Suprapubic skin (tissue), 4 donors: ENCODE measurements around the gene GSN.

ENCODE experiments used
- EP300 ChIP-seq: sonication (generic); formaldehyde crosslinking; IDR thresholded peaks from one replicate; pipeline ENCODE4 v1.6.1; 2017; ENCODE audit warnings: antibody characterized with exemption
- POLR2A ChIP-seq, 2 donors: fragments of 450-650 bp; IDR thresholded peaks; one replicate each; pipeline ENCODE4 v1.6.1; 2017; ENCODE audit warnings: antibody characterized with exemption in 2 of 2, mild to moderate bottlenecking in 2 of 2, moderate library complexity in 2 of 2
- POLR2AphosphoS5 ChIP-seq, 3 donors: sonication (generic); formaldehyde crosslinking; IDR thresholded peaks; one replicate each; pipeline ENCODE4 v1.6.1; 2017; ENCODE audit warnings: antibody characterized with exemption in 3 of 3
- TF ChIP-seq, protein P1 (sequence below), 2 donors: fragments of 200-600 bp in 1 of 2; fragments of 450-650 bp in 1 of 2; sonication (generic) in 1 of 2; IDR thresholded peaks; one replicate each; pipeline ENCODE4 v1.5.1; 2016 to 2019; ENCODE audit warnings: antibody characterized with exemption in 2 of 2, mild to moderate bottlenecking in 1 of 2, moderate library complexity in 1 of 2

- TF ChIP-seq POLR2A (IDR thresholded peaks at IDR 0.05), result no peak
- TF ChIP-seq, protein P1, sequence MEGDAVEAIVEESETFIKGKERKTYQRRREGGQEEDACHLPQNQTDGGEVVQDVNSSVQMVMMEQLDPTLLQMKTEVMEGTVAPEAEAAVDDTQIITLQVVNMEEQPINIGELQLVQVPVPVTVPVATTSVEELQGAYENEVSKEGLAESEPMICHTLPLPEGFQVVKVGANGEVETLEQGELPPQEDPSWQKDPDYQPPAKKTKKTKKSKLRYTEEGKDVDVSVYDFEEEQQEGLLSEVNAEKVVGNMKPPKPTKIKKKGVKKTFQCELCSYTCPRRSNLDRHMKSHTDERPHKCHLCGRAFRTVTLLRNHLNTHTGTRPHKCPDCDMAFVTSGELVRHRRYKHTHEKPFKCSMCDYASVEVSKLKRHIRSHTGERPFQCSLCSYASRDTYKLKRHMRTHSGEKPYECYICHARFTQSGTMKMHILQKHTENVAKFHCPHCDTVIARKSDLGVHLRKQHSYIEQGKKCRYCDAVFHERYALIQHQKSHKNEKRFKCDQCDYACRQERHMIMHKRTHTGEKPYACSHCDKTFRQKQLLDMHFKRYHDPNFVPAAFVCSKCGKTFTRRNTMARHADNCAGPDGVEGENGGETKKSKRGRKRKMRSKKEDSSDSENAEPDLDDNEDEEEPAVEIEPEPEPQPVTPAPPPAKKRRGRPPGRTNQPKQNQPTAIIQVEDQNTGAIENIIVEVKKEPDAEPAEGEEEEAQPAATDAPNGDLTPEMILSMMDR (IDR thresholded peaks at IDR 0.05), result no peak
- no peak for TF ChIP-seq POLR2AphosphoS5 (IDR thresholded peaks at IDR 0.05)
- no peak for TF ChIP-seq EP300
These were observed 48.4 kb upstream of the GSN start for GRCh38 chr9:121219530-121219929.
